ENCODE measurements around the gene DENND6B. TPM values are rescaled to one million over a fixed set of nuclear protein-coding genes. Genes with fewer than 3 reads are reported as not detected.

The DENND6B gene
- total RNA-seq, 2 experiments from 2014 or later, result 4.2 to 4.7 TPM

DNA sequence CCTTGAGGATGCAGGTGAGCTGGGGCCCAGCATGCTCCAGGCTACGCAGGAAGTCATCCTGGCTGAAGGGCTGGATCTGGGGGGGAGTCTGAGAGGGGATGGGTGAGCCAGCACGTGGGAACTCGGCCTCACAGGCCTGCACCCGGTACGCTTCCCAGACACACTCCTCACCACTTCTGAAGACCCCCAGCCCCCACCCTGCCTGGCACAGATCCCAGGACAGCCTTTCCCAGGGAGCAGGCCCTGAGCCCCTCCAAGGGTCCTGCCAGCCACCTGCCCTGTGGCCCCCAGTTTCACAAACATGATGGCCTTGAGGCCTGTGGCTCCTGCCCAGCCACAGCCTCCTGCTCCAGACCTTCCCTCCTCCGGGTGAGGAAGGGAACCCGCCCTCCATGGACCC is 13.8 kb downstream of the DENND6B start:
- H3K4me3 Mint-ChIP-seq, result no peak overlapping the region
- peaks cover 12% of the 10 kb centered on the region for H3K4me1 Mint-ChIP-seq
- H3K27ac Mint-ChIP-seq, result no peak overlapping the region
- H3K36me3 Mint-ChIP-seq, result no peaks in the 10 kb centered on the region
- no peaks in the 10 kb centered on the region for H3K9me3 Mint-ChIP-seq
- no peak for DNase-seq
- peaks cover 3% of the 10 kb centered on the region for H3K27me3 Mint-ChIP-seq

DNA sequence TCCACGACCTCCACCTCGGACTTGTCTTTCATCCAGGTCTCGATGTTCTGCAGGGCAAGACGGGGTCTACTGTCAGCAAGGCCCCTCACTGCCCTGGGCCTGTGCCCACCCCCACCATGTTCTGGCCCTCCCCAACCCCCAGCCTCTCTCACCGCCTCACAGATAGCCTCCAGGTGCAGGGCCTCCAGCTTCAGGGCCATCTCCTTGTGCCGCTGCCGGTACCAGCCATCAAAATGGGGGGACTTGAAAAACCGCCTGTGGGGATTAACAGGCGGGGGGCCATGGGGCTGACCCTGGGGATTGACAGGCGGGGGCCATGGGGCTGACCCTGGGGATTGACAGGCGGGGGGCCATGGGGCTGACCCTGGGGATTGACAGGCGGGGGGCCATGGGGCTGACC is 14.4 kb downstream of the DENND6B start:
- Mint-ChIP-seq H3K4me3 (no peak overlapping the region), H3K27me3 (peaks cover 3% of the 10 kb centered on the region), H3K9me3 (no peaks in the 10 kb centered on the region), H3K27ac (no peak overlapping the region), H3K4me1 (peaks cover 12% of the 10 kb centered on the region), H3K36me3 (no peaks in the 10 kb centered on the region)
- no peak for DNase-seq

DNA sequence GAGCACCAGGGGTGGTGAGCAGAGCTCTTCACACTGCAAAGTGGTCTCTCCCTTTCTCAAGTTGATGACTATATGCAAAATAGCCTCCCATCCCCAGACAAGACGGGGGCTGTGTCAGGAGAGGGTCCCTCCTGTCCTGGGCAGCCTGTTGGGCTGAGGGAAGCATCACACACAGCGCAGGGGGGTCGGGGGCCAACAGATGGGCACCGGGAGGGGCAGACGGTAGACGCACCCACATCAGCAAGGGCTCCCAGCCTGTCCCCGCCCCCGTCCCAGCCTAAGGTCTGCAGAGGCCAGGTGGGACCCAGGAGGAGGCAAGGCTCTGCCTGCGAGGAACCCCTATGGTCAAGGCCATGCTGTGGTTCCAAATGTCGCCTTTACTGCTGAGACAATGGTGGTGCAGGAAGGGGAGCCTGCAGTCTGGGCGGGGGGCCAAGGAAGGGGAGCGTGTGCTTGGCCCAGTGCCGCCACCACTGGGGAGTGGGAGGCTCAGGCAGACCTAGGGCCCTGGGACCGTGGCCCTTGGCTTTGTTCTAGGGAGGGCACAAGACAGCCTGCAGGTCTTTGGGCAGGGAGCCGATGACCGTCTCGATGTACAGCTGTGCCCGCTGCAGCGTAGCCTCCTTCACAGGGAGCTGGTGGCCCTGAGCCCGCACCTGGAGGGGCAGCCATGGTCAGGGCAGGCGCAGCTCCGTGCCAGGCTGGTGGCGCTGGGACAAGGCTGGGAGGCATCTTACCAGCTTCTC is 15.0 kb downstream of the DENND6B start:
- Mint-ChIP-seq H3K36me3 (no peaks in the 10 kb centered on the region), H3K4me1 (peaks cover 12% of the 10 kb centered on the region), H3K27ac (no peak overlapping the region), H3K9me3 (no peaks in the 10 kb centered on the region), H3K4me3 (no peak overlapping the region), H3K27me3 (peaks cover 3% of the 10 kb centered on the region)
- DNase-seq, result no peak

DNA sequence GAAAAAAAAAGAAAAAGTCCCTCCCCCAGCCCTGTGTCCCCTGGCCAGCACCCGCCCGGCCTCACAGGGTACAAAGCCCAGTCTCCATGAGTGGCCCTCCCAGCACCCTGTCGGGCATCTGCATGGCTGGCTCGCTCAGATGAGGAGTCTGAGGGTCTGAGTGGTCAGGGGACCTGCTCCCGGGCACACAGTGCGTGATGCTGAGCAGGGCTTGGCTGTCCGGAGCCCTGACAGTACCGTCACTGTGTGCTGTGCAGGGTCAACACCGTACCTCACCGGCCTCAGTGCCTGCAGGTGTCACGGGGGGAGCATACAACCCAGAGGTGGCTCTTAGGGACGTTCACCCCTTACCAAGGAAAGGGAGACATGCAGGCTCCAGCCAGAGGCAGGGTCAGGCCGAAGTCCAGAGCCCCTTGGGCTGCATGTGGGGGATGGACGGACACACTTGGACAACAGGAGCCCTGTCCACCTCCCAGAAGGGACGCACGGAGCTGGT is 15.8 kb downstream of the DENND6B start:
- DNase-seq, result no peak
- H3K27me3 Mint-ChIP-seq, result peaks cover 7% of the 10 kb centered on the region
- no peak overlapping the region for H3K4me3 Mint-ChIP-seq
- no peaks in the 10 kb centered on the region for H3K9me3 Mint-ChIP-seq
- H3K36me3 Mint-ChIP-seq, result no peaks in the 10 kb centered on the region
- H3K4me1 Mint-ChIP-seq, result peaks cover 16% of the 10 kb centered on the region
- H3K27ac Mint-ChIP-seq, result no peak overlapping the region

DNA sequence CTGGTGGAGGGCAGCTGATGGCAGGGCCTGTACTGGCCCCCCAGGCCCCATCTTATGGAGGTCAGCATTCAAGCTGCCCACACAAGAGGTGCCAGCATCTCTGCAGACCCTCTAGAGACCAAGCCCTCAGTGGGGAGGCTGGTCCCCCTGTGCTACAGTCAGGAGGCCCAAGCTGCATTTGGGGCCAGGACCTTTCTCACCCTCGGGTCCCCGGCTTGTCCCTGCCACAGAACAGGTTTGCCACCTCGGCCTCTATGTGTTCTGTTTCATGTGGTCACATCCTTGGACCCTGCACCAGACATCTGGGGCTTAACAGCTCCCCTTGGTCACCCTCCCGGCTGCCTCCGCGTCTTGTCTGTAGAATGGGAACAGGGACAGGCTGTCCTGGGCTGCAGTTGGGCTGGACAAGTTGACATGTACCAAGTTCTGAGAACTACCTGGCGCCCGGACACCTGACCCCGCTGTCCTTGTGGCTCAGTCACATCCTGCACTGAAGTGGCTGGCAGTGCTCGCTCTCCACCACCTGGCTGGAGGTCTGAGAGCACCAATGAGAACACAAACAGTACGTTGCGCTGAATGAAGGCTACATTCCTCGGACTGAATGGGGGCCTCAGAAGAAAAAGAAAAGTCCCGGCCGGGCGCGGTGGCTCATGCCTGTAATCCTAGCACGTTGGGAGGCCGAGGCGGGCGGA is 16.6 kb downstream of the DENND6B start:
- Mint-ChIP-seq H3K9me3 (no peaks in the 10 kb centered on the region), H3K27ac (no peak overlapping the region), H3K4me3 (no peak overlapping the region), H3K36me3 (no peaks in the 10 kb centered on the region), H3K27me3 (peaks cover 11% of the 10 kb centered on the region), H3K4me1 (peaks cover 16% of the 10 kb centered on the region)
- DNase-seq, result no peak

DNA sequence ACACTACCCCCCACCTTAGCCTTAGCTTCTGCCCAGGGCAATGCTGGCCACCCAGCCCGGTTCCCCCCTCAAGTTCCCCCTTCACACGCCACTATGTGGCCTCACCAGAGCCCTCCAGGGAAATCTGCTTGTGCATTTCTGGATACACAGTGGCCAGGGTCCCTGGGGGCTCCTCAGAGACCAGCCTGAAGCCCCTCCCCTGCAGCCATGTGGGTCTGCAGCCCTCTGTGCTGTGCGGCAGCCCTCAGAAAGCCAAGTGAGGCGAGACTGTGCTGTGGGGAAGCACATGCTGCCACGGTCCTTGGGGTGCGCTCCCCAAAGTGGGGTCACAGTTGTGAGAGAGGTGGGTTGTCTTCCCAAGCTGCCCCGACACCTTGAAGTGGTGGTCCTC is 17.2 kb downstream of the DENND6B start:
- H3K27me3 Mint-ChIP-seq, result peaks cover 11% of the 10 kb centered on the region
- H3K4me1 Mint-ChIP-seq, result peaks cover 15% of the 10 kb centered on the region
- DNase-seq, result no peak
- no peaks in the 10 kb centered on the region for H3K36me3 Mint-ChIP-seq
- H3K9me3 Mint-ChIP-seq, result no peaks in the 10 kb centered on the region
- no peak overlapping the region for H3K4me3 Mint-ChIP-seq
- H3K27ac Mint-ChIP-seq, result no peak overlapping the region

DNA sequence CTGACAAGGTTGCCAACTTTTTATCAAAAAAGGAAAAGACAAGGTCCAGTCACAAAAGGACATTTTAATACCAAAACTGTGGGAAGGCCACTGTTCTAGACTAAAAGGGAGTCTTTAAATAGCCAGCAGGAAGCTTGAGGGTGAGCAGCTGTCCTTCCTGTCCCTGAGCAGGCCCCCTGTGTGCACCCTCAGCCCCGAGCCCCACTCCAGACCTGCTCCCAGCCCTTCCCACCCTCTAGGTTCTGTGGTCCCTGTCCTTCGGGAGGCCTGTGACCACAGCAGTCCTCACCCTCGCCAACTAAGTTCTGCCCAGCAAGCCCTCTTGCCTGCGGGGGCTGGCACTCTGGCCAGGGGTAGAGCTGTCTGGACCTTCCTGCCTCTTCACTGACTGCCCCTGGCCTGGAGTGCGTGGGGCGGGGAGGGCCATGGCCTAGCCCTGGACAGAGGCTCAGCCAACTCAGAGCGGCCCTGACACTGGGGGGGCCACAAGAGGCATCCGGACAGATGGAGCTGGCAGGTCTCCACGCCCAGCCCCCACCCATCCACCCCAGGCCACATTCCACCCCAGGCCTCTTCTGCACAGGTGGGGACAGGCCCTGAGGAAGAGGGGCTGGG is 17.7 kb downstream of the DENND6B start:
- DNase-seq, result no peak
- Mint-ChIP-seq H3K4me1 (peaks cover 13% of the 10 kb centered on the region), H3K9me3 (no peaks in the 10 kb centered on the region), H3K27ac (no peak overlapping the region), H3K4me3 (no peak overlapping the region), H3K36me3 (no peaks in the 10 kb centered on the region), H3K27me3 (peaks cover 14% of the 10 kb centered on the region)

DNA sequence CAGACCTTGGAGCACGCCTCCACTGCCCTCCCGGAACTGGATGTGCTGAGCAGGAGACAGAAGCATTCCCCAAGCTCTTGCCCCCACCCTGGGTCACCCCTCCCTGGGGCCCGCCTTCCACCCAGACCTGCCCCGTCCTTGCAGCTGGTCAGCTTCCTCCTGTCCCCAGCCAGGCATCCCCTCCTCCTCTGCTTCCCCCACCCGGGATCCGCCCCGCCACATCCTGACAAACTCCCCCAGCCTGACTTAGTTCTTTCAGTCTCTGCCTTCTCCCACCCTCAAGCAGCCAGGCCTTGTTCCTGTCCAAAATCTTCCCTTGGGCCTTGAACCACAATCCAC is 18.2 kb downstream of the DENND6B start:
- H3K9me3 Mint-ChIP-seq, result no peaks in the 10 kb centered on the region
- H3K4me1 Mint-ChIP-seq, result peaks cover 11% of the 10 kb centered on the region
- no peak overlapping the region for H3K27ac Mint-ChIP-seq
- peaks cover 15% of the 10 kb centered on the region for H3K27me3 Mint-ChIP-seq
- no peak for DNase-seq
- no peak overlapping the region for H3K4me3 Mint-ChIP-seq
- no peaks in the 10 kb centered on the region for H3K36me3 Mint-ChIP-seq

DNA sequence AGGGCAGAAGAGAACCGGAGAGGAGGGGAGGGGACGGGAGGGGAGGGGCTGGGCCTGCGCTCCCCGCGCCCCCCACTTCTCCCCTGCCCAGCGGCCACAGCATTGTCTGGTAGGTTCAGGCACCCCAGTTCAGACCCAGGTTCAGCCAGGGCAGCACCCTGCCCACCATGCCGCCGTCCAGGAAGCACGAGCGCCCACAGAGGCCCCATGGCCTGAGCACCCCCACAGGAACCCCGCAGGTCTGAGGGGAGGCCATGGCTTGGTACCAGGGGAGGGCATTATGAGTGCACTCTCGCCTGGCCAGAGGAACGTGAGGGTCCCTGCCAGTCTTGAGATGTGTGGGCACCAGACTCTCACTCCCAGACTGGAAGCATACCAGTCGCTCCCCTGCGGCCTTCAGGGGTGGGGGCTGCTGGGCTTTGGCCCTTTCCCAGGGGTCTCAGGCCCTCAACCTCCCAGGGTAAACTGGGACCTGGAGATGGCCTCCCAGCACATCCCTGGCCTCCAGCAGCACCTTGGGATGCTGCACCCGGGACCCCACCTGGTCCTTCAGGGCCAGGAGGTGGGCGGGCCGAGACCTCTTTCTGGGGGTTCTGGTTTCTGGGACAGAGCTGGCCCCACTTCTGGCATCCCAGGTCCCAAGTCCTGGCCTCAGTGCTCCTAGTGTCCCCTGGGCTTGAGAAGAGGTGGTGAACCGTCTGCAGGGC is 18.8 kb downstream of the DENND6B start:
- H3K36me3 Mint-ChIP-seq, result no peaks in the 10 kb centered on the region
- peaks cover 11% of the 10 kb centered on the region for H3K4me1 Mint-ChIP-seq
- H3K27ac Mint-ChIP-seq, result no peak overlapping the region
- H3K9me3 Mint-ChIP-seq, result no peaks in the 10 kb centered on the region
- DNase-seq, result no peak
- H3K4me3 Mint-ChIP-seq, result no peak overlapping the region
- peaks cover 15% of the 10 kb centered on the region for H3K27me3 Mint-ChIP-seq

DNA sequence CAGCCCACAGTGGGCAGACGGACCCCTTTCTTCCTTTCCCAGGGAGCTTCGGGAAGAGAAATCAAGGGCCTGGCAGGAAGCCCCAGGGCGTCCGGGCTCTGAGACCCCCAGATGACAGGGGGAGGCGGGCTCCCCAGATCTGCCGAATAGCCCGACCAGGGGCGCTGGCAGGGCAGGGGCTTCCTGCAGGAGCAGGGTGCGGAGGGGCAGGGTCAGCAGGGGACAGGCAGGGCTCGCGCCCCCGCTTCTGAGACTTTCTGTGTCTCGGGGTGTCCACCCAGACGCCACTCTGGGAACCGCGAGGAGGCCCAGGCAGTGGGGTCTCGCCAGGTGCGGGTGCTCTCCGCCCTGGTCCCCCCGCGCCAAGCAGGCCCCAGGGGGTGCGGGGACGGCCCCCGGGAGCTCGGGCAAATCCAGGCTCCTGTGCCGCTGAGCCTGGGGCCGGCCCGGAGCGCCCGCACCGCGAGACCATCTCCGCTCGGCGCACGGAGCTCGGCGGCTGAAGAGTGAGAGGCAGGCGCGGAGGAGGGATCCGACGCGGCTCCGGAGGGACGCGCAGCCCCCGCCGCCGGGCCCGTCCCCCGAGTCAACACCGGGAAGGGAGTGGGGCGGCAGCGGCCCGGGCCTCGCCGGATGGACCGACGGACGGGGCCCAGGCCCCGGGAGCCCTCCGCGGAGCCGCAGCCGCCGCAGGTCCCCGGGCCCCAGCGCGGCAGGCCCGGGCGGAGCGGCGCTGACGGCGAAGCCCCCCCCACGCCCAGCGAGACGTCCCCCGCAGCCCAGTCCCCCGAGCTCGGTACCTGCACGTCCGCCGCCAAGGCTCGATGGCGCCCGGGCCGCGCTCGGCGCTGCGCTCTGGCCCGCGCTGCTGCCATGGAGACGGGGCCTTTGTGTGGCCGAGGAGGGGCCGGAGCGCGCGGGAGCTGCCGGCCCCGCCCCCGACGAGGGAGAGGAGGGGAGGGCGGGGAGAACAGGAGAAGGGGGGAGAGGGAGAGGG is 19.8 kb downstream of the DENND6B start, which contains the start of gene PLXNB2:
PLXNB2 (minus strand) TSS at position 894 of the 997 bp plus-strand sequence. CDS start 17,062 bp downstream, outside the sequence.
- Mint-ChIP-seq H3K27ac (no peak within 1 kb of the TSS), H3K27me3 (peaks cover 15% of the 10 kb centered on the region), H3K36me3 (no peaks in the 10 kb centered on the region), H3K9me3 (no peaks in the 10 kb centered on the region), H3K4me1 (peaks cover 11% of the 10 kb centered on the region), H3K4me3 (no peak within 1 kb of the TSS)
- DNase-seq, result peak; percentile 49

DNA sequence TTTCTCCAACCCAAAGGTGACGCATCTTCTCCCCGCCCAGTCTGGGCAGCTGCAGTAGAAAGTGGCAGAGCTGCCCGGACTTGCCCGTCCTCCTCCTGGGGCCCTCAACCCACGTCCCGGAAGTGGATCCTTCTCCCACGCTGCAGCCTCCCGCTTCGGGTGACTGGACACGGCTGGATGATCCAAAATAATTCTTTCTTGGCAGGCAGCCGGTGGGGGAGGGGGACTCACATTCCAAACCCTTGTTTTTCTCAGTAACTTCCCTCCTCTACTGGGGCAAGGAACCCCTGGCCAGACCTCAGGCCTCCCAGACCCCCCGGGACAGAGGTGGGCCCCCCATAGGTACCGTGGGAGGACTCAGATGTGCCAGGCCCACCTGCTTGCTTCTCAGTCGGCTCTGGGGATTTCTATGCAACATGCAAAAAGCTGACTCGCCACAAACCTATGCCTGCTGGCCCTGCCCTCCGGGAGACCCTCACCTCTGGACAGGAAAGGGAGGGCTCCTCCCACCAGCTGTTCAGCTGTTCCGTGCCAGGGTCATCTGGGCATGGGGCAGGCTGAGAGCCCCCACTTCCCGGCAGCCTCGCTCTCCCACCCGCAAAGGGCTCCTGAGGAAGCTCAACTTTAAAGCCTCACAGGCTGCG is 20.8 kb downstream of the DENND6B start:
- Mint-ChIP-seq H3K36me3 (no peaks in the 10 kb centered on the region), H3K27me3 (peaks cover 17% of the 10 kb centered on the region), H3K4me3 (peak overlapping the region; percentile 57), H3K9me3 (no peaks in the 10 kb centered on the region), H3K27ac (no peak overlapping the region), H3K4me1 (peaks cover 11% of the 10 kb centered on the region)
- DNase-seq, result no peak

DNA sequence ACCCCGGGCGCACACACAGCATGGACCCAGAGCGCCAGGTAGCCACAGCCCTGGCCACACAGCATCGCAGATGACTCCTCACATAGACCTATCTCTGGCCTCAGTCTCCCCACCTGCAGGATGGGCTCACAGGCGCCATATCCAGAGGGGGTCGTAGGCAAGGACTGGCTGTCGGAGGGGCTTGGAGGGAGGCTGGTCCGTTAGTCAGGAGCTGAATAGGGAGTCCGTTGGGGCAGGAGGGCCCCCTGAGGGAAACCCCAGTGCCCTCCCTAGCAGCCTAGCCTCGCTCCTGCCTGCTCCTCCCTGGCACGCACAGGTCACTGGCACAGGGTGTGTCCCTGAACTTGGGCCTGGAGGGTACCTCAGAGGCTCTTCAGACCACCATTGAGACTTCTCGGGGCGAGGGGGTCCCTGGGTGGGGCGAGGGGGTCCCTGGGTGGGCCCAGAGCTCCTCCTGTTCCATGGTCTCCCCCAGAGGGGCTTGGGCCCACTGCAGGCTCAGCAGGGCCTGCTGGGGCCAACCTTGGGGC is 21.4 kb downstream of the DENND6B start:
- Mint-ChIP-seq H3K36me3 (no peaks in the 10 kb centered on the region), H3K27ac (no peak overlapping the region), H3K27me3 (peaks cover 19% of the 10 kb centered on the region), H3K4me3 (no peak overlapping the region), H3K4me1 (peaks cover 11% of the 10 kb centered on the region), H3K9me3 (no peaks in the 10 kb centered on the region)
- no peak for DNase-seq

DNA sequence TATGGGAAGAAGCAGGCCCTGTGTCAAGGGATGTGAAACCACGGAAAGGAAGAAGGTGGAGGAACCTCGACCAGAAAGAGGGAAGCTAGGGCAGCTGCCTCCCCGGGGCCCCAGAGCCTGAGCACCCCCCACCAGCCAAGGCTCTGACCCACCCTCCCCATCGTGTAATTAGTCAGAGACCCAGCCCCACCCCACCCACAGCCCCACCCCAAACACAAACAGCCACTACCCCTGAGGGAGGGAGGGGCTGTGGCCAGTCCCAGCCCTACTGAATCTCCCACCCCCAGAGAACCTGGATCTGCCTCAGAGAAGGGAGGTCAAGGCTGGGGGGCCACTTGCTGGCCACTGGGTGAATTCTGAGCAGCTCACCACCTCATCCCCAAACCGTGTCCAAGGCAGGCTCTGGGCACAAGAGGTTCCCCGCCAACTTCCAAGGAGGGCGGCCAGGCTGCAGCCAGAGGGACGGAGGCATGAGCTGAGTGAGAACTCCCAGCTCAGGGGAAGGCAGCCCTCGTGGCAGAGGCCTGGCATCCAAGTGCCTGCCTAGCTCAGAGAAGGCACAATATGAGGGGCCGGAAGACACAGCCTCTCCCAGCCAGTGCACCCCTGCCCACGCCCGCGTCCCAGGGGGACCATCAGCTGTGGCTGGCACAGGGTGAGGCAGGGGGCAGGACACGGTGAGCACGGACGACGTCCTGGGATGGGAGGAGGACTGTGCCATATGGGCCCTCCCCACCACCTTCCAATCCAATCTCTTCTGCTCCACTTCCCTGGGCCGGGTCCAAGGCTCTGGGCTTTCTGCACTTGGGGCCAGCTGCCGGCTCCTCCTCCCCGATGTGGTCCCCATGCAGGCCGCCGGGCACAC is 22.1 kb downstream of the DENND6B start:
- no peaks in the 10 kb centered on the region for H3K36me3 Mint-ChIP-seq
- peaks cover 11% of the 10 kb centered on the region for H3K4me1 Mint-ChIP-seq
- no peaks in the 10 kb centered on the region for H3K9me3 Mint-ChIP-seq
- no peak overlapping the region for H3K27ac Mint-ChIP-seq
- no peak for DNase-seq
- peaks cover 19% of the 10 kb centered on the region for H3K27me3 Mint-ChIP-seq
- H3K4me3 Mint-ChIP-seq, result no peak overlapping the region
